ENCODE data around the gene FRY.

FRY gene

DNA sequence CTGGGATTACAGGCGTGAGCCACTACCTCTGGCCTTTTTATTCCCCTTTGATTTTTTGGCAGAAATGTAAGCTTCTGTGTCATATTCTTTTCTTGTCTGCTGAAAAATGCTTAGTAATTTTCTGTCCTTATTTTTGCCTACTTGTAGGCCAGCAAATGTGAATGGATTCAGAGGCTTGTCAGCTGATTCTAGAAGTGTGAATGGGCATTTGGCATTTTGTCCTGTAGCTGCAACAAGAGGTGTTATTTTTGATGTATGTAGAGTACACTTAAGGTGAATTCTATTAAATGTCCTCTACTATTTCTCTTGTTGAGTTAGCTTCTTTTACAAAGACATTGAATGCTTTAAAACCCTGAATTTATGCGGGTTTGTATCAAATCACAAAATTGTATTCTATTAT is 50.0 kb downstream of the FRY start:
- Histone ChIP-seq H3K27me3 (ENCODE audit: insufficient read depth, poor library complexity, severe bottlenecking) (no peaks in the 10 kb centered on the region), H3K27ac (replicated peaks) (peak overlapping the region; percentile 21; the same call in 1 of the 2 replicates), H3K4me3 (replicated peaks; ENCODE audit: insufficient read depth, low read length) (no peak overlapping the region)
- DNase-seq (ENCODE audit: low read depth in 1 of 2, low spot score in 1 of 2), result no peak
- no peak for TF ChIP-seq REST (IDR thresholded peaks at IDR 0.05; ENCODE audit: insufficient replicate concordance, low read depth)
- no peak for TF ChIP-seq GABPA (IDR thresholded peaks at IDR 0.05; ENCODE audit: low read depth)
- no peak for TF ChIP-seq CTCF (IDR thresholded peaks at IDR 0.05; ENCODE audit: insufficient read depth, low read length)
- no peak for TF ChIP-seq SPI1 (IDR thresholded peaks at IDR 0.05; ENCODE audit: borderline replicate concordance, low read depth)
- TF ChIP-seq POLR2AphosphoS5 (IDR thresholded peaks at IDR 0.05; ENCODE audit: low read depth), result no peak

- no peak overlapping the region for H3K4me3 ChIP-seq (replicated peaks; ENCODE audit: insufficient read depth, low read length)
- TF ChIP-seq CTCF (IDR thresholded peaks at IDR 0.05; ENCODE audit: insufficient read depth, low read length), result no peak
- no peak for TF ChIP-seq POLR2AphosphoS5 (IDR thresholded peaks at IDR 0.05; ENCODE audit: low read depth)
- no peak for TF ChIP-seq REST (IDR thresholded peaks at IDR 0.05; ENCODE audit: insufficient replicate concordance, low read depth)
- TF ChIP-seq GABPA (IDR thresholded peaks at IDR 0.05; ENCODE audit: low read depth), result no peak
- no peak for TF ChIP-seq SPI1 (IDR thresholded peaks at IDR 0.05; ENCODE audit: borderline replicate concordance, low read depth)
- no peak for DNase-seq (ENCODE audit: low read depth in 1 of 2, low spot score in 1 of 2)
- H3K27me3 ChIP-seq (ENCODE audit: insufficient read depth, poor library complexity, severe bottlenecking), result no peaks in the 10 kb centered on the region
- H3K27ac ChIP-seq (replicated peaks), result no peak overlapping the region
Observed at GRCh38 chr13:32086366-32086765, 54.8 kb downstream of the FRY start.

- H3K27ac ChIP-seq (replicated peaks), result no peak overlapping the region
- DNase-seq (ENCODE audit: low read depth in 1 of 2, low spot score in 1 of 2), result no peak
- TF ChIP-seq REST (IDR thresholded peaks at IDR 0.05; ENCODE audit: insufficient replicate concordance, low read depth) (no peak), POLR2AphosphoS5 (IDR thresholded peaks at IDR 0.05; ENCODE audit: low read depth) (no peak), SPI1 (IDR thresholded peaks at IDR 0.05; ENCODE audit: borderline replicate concordance, low read depth) (no peak), GABPA (IDR thresholded peaks at IDR 0.05; ENCODE audit: low read depth) (no peak), CTCF (IDR thresholded peaks at IDR 0.05; ENCODE audit: insufficient read depth, low read length) (no peak)
- no peaks in the 10 kb centered on the region for H3K27me3 ChIP-seq (ENCODE audit: insufficient read depth, poor library complexity, severe bottlenecking)
- no peak overlapping the region for H3K4me3 ChIP-seq (replicated peaks; ENCODE audit: insufficient read depth, low read length)
Observed at GRCh38 chr13:32086791-32087441, 55.3 kb downstream of the FRY start.

Measured in HL-60 (cell line).